Measurements from ENCODE around the gene CARD18.

The CARD18 gene

DNA sequence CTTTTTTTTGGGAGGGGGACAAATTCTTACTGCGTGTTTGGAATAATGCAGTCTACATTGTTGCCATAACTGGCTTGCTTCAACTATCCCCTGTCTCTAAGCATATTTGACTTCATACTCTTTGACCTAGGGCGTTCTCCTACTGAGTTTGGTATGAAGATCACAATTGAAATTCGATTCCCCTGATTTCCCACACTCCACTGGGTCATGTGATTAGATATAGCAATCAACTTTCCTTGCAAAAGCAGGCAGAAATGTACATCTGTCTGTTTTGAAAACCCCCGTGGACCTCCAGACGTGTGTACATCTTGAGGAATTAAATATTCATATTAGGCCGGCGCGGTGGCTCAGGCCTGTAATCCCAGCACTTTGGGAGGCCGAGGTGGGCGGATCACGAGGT lies 13.8 kb upstream of the CARD18 start:
- no peak overlapping the region for H3K27ac ChIP-seq
- no peak for TF ChIP-seq CTCF (conservative IDR thresholded peaks at IDR 0.05)

DNA sequence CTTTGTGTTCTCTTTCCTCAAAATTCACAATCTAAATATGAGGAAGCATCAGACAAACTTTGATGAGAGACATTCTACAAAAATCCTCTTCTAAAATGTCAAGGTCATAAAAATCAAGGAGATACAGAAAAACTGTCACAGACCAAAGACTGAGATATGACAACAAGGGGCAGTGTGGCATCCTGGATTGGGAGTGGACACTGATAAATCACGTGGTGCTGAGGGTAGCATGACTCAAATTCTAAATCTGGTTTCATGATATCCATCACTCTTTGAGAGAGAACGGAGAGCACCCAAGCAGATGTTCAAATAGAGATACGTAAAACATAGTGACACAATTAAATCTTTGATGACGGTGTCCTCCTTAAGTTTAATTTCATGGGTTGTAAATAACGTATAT lies 13.0 kb upstream of the CARD18 start:
- no peak overlapping the region for H3K27ac ChIP-seq
- no peak for TF ChIP-seq CTCF (conservative IDR thresholded peaks at IDR 0.05)

DNA sequence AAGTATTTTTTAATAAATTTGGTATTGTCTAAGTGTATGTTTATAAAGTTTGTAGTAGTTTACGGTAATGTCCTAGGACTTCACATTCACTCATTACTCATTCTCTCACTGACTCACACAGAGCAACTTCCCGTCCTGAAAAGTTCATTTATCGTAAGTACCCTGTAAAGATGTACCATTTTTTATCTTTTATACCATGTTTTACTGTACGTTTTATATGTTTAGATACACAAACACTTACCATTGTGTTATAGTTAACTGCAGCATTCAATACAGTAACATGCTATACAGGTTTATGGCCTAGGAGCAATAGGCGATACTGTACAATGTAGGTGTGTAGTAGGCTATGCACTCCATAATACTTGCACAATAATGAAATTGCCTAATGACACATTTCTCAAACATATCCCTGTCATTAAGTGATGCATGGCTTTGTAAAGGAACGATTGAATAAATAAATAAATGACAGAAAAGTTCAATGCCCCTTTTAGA lies 12.5 kb upstream of the CARD18 start:
- TF ChIP-seq CTCF (conservative IDR thresholded peaks at IDR 0.05) = no peak
- H3K27ac ChIP-seq = no peak overlapping the region

DNA sequence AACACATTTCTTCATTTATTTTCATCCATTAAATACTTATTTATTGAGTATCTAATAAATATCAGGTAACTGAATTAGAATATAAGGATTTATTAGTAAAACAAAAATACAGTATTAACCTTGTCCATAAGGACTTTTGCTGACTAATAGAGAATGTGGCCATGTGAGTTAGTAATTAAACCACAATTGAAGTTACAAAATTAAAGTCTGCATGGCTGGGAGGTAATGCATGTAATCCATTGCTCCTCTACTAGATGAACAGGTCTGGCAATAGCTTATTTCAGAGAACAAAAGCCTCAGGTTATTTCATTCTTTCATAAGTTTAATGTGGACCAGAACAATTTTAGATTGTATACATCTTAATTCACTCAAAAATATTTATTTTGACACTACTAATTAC lies 9.9 kb upstream of the CARD18 start:
- no peak for TF ChIP-seq CTCF (conservative IDR thresholded peaks at IDR 0.05)
- no peak overlapping the region for H3K27ac ChIP-seq

DNA sequence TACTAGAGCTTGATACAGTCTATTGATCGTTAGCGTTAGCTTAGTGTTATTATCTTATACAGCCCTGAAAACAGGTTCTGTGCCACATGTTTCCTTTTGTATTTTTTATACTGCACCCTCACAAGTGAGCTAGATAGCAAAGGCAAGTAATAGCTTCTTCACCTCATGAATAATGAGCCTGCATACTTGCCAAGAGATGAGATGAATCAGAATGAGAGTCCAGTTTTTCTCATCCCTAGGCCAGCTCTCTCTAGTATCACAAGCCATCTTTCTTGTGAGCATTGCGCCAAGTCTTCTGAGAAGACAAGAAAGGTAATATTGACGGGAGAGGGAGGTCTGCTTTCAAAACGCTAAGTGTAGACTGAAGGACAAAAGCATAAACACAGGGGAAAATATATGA lies 8.7 kb upstream of the CARD18 start:
- no peak for TF ChIP-seq CTCF (conservative IDR thresholded peaks at IDR 0.05)

GRCh38 chr11:105144887-105145286 lies 5.3 kb upstream of the CARD18 start:
- TF ChIP-seq CTCF (conservative IDR thresholded peaks at IDR 0.05) = no peak

More for the DNA sequence above, 8.7 kb upstream of the CARD18 start:
- H3K27ac ChIP-seq = no peak overlapping the region

GRCh38 chr11:105142167-105142566 lies 2.6 kb upstream of the CARD18 start:
- no peak overlapping the region for H3K27ac ChIP-seq
- TF ChIP-seq CTCF (conservative IDR thresholded peaks at IDR 0.05) = no peak

More at GRCh38 chr11:105144887-105145286, 5.3 kb upstream of the CARD18 start:
- no peak overlapping the region for H3K27ac ChIP-seq
